HCT116 (cell line): ENCODE measurements around the gene SLC24A3. TPM values are rescaled to one million over a fixed set of nuclear protein-coding genes. Genes with fewer than 3 reads are reported as not detected.

Experiments used
- ATAC-seq: fragments of 200-7000 bp; cut with Tn5 transposase; 2 replicates; pipeline ENCODE4 v1.9.1; 2020; ENCODE audit warnings: mild to moderate bottlenecking, moderate library complexity
- BruUV-seq: library from RNA; stranded (reverse); fragments of 400-500 nt; replicated peaks from 2 replicates; lab custom pipeline; 2021; lab: Mats Ljungman, UMichigan
- CTCF ChIA-PET: fragments of 300-600 bp; sonication (Branson Sonifier 250); formaldehyde crosslinking; loops from one replicate; lab custom pipeline; 2021; ENCODE audit warnings: antibody characterized with exemption; lab: Charles Lee
- POLR2A ChIA-PET: fragments of 300-600, 350-600 bp; sonication (Branson Sonifier 250); formaldehyde crosslinking; loops from one replicate; lab custom pipeline; 2021; ENCODE audit warnings: antibody characterized with exemption; lab: Charles Lee
- RAD21 ChIA-PET, 2 experiments: fragments of 300-600 bp; sonication (Branson Sonifier 250); formaldehyde crosslinking; loops; one replicate each; lab custom pipeline; 2023; ENCODE audit warnings: low total read pairs in 2 of 2; ENCODE audit not compliant: uncharacterized antibody in 2 of 2, unreplicated experiment in 2 of 2, low non-redundant PET in 1 of 2; lab: Charles Lee
- DNase-seq: peaks from one replicate; pipeline ENCODE4 v3.0.0-alpha.2; 2010; ENCODE audit warnings: low read depth, low spot score
- H2AFZ ChIP-seq: fragments of 200-600 bp; shearing (Covaris generic), sonication (generic); 2 replicates; pipeline ENCODE4 v1.6.1; 2017; ENCODE audit warnings: low read depth, mixed run types, mixed read lengths, antibody characterized with exemption, low read length; ENCODE audit not compliant: poor library complexity, severe bottlenecking
- H3K27ac ChIP-seq: 2 replicates; pipeline ENCODE4 v1.5.1; 2012; ENCODE audit warnings: low read depth, low read length
- H3K27me3 ChIP-seq: fragments of 200-600 bp; sonication (generic); 2 replicates; pipeline ENCODE4 v1.6.1; 2016; ENCODE audit warnings: mixed run types, low read length, mixed read lengths; ENCODE audit not compliant: insufficient read depth
- H3K36me3 ChIP-seq, 2 experiments: fragments of 200-500 bp in 1 of 2; fragments of 200-600 bp in 1 of 2; sonication (Bioruptor generic) in 1 of 2; sonication (generic) in 1 of 2; 2 replicates each; pipeline versions ENCODE4 v1.5.1 to v1.6.1; 2014 to 2016; ENCODE audit warnings: low read length in 2 of 2, inconsistent platforms in 1 of 2, mixed read lengths in 1 of 2, mixed run types in 1 of 2; ENCODE audit not compliant: insufficient read depth in 2 of 2, control insufficient read depth in 1 of 2
- H3K4me1 ChIP-seq, 2 experiments: fragments of 200-600 bp in 1 of 2; sonication (generic) in 1 of 2; 2 replicates each; pipeline versions ENCODE4 v1.5.1 to v1.6.1; 2012 to 2017; ENCODE audit warnings: low read length in 2 of 2, inconsistent platforms in 1 of 2, mild to moderate bottlenecking in 1 of 2, mixed read lengths in 1 of 2, mixed run types in 1 of 2, moderate library complexity in 1 of 2; ENCODE audit not compliant: insufficient read depth in 2 of 2, control insufficient read depth in 1 of 2
- H3K4me2 ChIP-seq: fragments of 200-600 bp; sonication (generic); 2 replicates; pipeline ENCODE4 v1.6.1; 2017; ENCODE audit warnings: mixed run types, low read length, mixed read lengths
- H3K4me3 ChIP-seq, 2 experiments: fragments of 200-600 bp in 1 of 2; sonication (generic) in 1 of 2; replicated peaks in 1 of 2; 2 replicates each; pipeline ENCODE4 v1.5.1; 2011 to 2016; ENCODE audit warnings: low read length in 2 of 2, control low read depth in 1 of 2, low read depth in 1 of 2, mild to moderate bottlenecking in 1 of 2, mixed read lengths in 1 of 2, mixed run types in 1 of 2
- H3K79me2 ChIP-seq: fragments of 200-600 bp; sonication (generic); 2 replicates; pipeline ENCODE4 v1.6.1; 2017; ENCODE audit warnings: mild to moderate bottlenecking, mixed run types, low read length, moderate library complexity, mixed read lengths; ENCODE audit not compliant: insufficient read depth
- H3K9ac ChIP-seq: fragments of 200-600 bp; sonication (generic); 2 replicates; pipeline ENCODE4 v1.6.1; 2016; ENCODE audit warnings: low read length, mixed read lengths
- H3K9me2 ChIP-seq: fragments of 200-600 bp; sonication (generic), shearing (Covaris generic); 2 replicates; pipeline ENCODE4 v1.6.1; 2017; ENCODE audit warnings: mixed run types, mild to moderate bottlenecking, moderate library complexity; ENCODE audit not compliant: insufficient read depth
- H3K9me3 ChIP-seq, 2 experiments: fragments of 200-500 bp in 1 of 2; fragments of 200-600 bp in 1 of 2; sonication (Bioruptor generic) in 1 of 2; sonication (generic) in 1 of 2; 2 replicates each; pipeline ENCODE4 v1.6.1; 2014 to 2017; ENCODE audit warnings: low read length in 2 of 2, mixed read lengths in 2 of 2, inconsistent platforms in 1 of 2, low read depth in 1 of 2, mild to moderate bottlenecking in 1 of 2, mixed run types in 1 of 2, moderate library complexity in 1 of 2; ENCODE audit not compliant: control insufficient read depth in 1 of 2, insufficient read depth in 1 of 2
- H4K20me1 ChIP-seq: fragments of 200-600 bp; sonication (generic), shearing (Covaris generic); 2 replicates; pipeline ENCODE4 v1.6.1; 2017; ENCODE audit warnings: mixed run types, mild to moderate bottlenecking, moderate library complexity; ENCODE audit not compliant: insufficient read depth
- CBX3 ChIP-seq: IDR thresholded peaks from 2 replicates; pipeline ENCODE4 v1.6.1; 2012; ENCODE audit warnings: low read depth
- EGR1 ChIP-seq: IDR thresholded peaks from 2 replicates; pipeline ENCODE4 v1.6.1; 2012; ENCODE audit warnings: low read depth
- ELF1 ChIP-seq: IDR thresholded peaks from 2 replicates; pipeline ENCODE4 v1.6.1; 2012; ENCODE audit warnings: low read depth, borderline replicate concordance
- JUND ChIP-seq: IDR thresholded peaks from 2 replicates; pipeline ENCODE4 v1.6.1; 2012
- POLR2AphosphoS5 ChIP-seq: IDR thresholded peaks from 2 replicates; pipeline ENCODE4 v1.6.1; 2011; ENCODE audit warnings: mild to moderate bottlenecking, low read depth, low read length, moderate library complexity
- SIN3A ChIP-seq: IDR thresholded peaks from 2 replicates; pipeline ENCODE4 v1.6.1; 2012; ENCODE audit warnings: low read depth
- SP1 ChIP-seq: IDR thresholded peaks from 2 replicates; pipeline ENCODE4 v1.6.1; 2012; ENCODE audit warnings: low read depth
- SRF ChIP-seq: IDR thresholded peaks from 2 replicates; pipeline ENCODE4 v1.6.1; 2012; ENCODE audit warnings: low read depth
- TCF7L2 ChIP-seq: IDR thresholded peaks from 2 replicates; pipeline ENCODE4 v1.7.0; 2011; ENCODE audit warnings: borderline replicate concordance, inconsistent platforms; ENCODE audit not compliant: insufficient read depth, insufficient read length; ENCODE audit errors: extremely low read depth
- YY1 ChIP-seq: IDR thresholded peaks from 2 replicates; pipeline ENCODE4 v1.6.1; 2011; ENCODE audit warnings: low read length, low read depth, moderate library complexity, mild to moderate bottlenecking; ENCODE audit not compliant: insufficient replicate concordance; ENCODE audit errors: extremely low read depth
- intact Hi-C: fragments of 100-400 bp; cut with micrococcal nuclease; formaldehyde crosslinking; loops from 2 replicates; pipeline ENCODE4 v1.10.0; 2022
- total RNA-seq: library from RNA; stranded (reverse); gene quantifications from one replicate; pipeline ENCODE4 v1.2.1, GENCODE V29; 2021; ENCODE audit not compliant: unreplicated experiment
- TF ChIP-seq, protein P1 (sequence below): IDR thresholded peaks from 2 replicates; pipeline ENCODE4 v1.6.1; 2012
- TF ChIP-seq, protein P2 (sequence below): IDR thresholded peaks from 2 replicates; pipeline ENCODE4 v1.6.1; 2012; ENCODE audit warnings: low read depth
- TF ChIP-seq, protein P3 (sequence below): IDR thresholded peaks from 2 replicates; pipeline ENCODE4 v1.6.1; 2011; ENCODE audit warnings: mild to moderate bottlenecking, low read length, moderate library complexity; ENCODE audit not compliant: insufficient replicate concordance; ENCODE audit errors: extremely low read depth

Gene SLC24A3
- total RNA-seq, 1 experiment from 2014 or later = not detected

DNA sequence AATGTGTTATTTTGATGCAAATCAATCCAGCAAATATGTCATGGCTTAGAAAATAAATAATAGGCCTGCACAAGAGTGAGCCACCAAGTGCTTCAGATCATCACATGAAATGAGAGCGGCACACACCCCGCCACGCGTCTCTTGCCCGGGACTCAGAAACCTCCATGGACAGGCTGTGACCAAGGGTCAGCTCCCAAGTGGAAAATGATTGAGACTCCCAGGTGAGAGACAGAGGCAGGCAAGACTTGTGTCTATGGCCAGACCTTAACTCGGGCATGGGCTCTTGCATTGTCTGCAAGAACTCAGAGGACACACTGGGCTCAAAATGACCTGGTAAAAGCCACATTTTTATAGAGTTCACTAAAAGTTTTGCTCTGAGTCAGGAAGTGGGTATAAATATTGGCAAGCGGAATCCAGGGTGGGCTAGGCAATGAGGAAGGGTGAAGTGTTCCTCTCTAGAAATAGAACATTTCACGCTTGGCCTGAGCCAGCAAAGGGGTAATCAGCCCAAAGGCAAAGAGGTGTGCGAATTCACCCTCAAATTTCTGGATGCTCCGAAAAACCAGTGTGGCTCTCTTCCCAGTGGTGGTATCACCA is 514.9 kb downstream of the SLC24A3 start:
- ATAC-seq = no peak
- DNase-seq = no peak
- ChIA-PET CTCF (no interaction called here), POLR2A (no interaction called here), RAD21 (no interaction called here)
- H3K4me1 ChIP-seq = no peaks in the 10 kb centered on the region
- no peaks in the 10 kb centered on the region for H3K36me3 ChIP-seq
- H3K4me3 ChIP-seq = no peak overlapping the region
- intact Hi-C loops = no loop called here
- BruUV-seq = no TSS peak
- no peak overlapping the region for H2AFZ ChIP-seq
- TF ChIP-seq TCF7L2 = no peak
- TF ChIP-seq SIN3A = no peak
- TF ChIP-seq EGR1 = no peak
- TF ChIP-seq POLR2AphosphoS5 = no peak
- TF ChIP-seq, protein P1, sequence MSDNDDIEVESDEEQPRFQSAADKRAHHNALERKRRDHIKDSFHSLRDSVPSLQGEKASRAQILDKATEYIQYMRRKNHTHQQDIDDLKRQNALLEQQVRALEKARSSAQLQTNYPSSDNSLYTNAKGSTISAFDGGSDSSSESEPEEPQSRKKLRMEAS = no peak
- no peak for TF ChIP-seq SP1
- TF ChIP-seq CBX3 = no peak
- TF ChIP-seq YY1 = no peak
- TF ChIP-seq, protein P2, sequence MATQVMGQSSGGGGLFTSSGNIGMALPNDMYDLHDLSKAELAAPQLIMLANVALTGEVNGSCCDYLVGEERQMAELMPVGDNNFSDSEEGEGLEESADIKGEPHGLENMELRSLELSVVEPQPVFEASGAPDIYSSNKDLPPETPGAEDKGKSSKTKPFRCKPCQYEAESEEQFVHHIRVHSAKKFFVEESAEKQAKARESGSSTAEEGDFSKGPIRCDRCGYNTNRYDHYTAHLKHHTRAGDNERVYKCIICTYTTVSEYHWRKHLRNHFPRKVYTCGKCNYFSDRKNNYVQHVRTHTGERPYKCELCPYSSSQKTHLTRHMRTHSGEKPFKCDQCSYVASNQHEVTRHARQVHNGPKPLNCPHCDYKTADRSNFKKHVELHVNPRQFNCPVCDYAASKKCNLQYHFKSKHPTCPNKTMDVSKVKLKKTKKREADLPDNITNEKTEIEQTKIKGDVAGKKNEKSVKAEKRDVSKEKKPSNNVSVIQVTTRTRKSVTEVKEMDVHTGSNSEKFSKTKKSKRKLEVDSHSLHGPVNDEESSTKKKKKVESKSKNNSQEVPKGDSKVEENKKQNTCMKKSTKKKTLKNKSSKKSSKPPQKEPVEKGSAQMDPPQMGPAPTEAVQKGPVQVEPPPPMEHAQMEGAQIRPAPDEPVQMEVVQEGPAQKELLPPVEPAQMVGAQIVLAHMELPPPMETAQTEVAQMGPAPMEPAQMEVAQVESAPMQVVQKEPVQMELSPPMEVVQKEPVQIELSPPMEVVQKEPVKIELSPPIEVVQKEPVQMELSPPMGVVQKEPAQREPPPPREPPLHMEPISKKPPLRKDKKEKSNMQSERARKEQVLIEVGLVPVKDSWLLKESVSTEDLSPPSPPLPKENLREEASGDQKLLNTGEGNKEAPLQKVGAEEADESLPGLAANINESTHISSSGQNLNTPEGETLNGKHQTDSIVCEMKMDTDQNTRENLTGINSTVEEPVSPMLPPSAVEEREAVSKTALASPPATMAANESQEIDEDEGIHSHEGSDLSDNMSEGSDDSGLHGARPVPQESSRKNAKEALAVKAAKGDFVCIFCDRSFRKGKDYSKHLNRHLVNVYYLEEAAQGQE = no peak
- TF ChIP-seq JUND = no peak
- TF ChIP-seq ELF1 = no peak
- no peak for TF ChIP-seq SRF
- TF ChIP-seq, protein P3, sequence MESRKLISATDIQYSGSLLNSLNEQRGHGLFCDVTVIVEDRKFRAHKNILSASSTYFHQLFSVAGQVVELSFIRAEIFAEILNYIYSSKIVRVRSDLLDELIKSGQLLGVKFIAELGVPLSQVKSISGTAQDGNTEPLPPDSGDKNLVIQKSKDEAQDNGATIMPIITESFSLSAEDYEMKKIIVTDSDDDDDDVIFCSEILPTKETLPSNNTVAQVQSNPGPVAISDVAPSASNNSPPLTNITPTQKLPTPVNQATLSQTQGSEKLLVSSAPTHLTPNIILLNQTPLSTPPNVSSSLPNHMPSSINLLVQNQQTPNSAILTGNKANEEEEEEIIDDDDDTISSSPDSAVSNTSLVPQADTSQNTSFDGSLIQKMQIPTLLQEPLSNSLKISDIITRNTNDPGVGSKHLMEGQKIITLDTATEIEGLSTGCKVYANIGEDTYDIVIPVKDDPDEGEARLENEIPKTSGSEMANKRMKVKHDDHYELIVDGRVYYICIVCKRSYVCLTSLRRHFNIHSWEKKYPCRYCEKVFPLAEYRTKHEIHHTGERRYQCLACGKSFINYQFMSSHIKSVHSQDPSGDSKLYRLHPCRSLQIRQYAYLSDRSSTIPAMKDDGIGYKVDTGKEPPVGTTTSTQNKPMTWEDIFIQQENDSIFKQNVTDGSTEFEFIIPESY = no peak
- no peaks in the 10 kb centered on the region for H3K9me2 ChIP-seq
- no peak overlapping the region for H3K4me2 ChIP-seq
- H3K27ac ChIP-seq = no peak overlapping the region
- H3K9ac ChIP-seq = no peak overlapping the region
- H3K79me2 ChIP-seq = no peaks in the 10 kb centered on the region
- H3K27me3 ChIP-seq = no peaks in the 10 kb centered on the region
- no peaks in the 10 kb centered on the region for H3K9me3 ChIP-seq
- no peaks in the 10 kb centered on the region for H4K20me1 ChIP-seq
